ENCODE results near the gene NACAD.

NACAD gene

DNA sequence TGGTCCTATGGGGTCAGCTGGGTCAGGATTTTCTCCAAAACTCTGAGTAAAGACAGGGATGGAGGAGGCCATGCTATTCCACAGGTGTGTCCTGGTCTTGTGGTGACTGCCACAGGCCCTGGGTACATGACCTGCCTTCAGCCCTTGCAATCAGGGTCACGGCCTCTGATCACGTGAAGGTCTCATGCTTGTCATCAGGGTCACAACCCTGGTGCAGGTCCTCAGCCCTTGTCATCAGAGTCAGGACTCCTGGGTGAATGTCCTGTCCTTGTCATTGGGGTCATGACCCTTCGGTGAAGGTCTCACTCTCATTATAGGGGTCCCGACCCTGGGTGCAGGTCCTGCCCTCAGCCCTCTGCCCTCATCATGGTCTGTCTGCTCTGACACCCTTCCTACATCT is 44.6 kb upstream of the NACAD start:
- ATAC-seq (ENCODE audit: insufficient read depth, low read depth) = no peak

DNA sequence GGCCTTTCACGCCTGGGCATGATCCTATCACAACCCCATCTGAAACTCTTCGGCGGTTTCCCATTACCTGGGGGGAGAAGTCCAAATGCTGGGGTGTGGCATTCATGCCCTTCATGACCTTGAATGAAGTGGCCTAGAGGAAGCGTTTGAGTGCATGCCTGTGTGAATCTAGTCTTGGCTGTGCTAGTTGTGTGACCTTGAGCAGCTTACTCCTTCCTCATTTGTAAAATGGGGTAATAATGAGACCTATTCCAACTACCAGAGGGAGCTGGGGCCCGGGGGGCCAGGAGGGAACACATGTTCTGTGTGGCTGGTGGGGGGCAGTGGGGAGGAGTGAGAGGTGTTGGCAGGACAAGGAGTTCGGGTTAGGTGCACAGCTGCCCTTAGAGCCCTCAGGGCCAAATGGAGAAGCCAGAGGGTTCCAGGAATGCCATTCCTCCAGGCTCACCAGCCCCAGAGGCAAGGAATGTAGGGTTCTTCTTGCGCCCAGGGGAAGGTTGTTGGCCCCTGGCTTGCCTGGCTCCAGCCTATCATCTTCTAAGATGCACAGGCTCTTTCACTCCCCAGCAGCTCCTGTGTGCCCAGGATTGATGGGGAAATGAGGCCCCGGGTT is 44.0 kb upstream of the NACAD start:
- ATAC-seq (ENCODE audit: insufficient read depth, low read depth) (no peak), DNase-seq (no peak)
- no peak overlapping the region for H2AFZ ChIP-seq (ENCODE audit: low read depth, low read length)

More for the DNA sequence above, 44.6 kb upstream of the NACAD start:
- Histone ChIP-seq H3K36me3 (ENCODE audit: insufficient read depth, low read length) (no peaks in the 10 kb centered on the region), H3K27me3 (ENCODE audit: insufficient read depth, low read length, poor library complexity) (no peaks in the 10 kb centered on the region), H3K79me2 (ENCODE audit: insufficient read depth, low read length) (no peaks in the 10 kb centered on the region), H3K27ac (ENCODE audit: low read length) (no peak overlapping the region), H4K20me1 (ENCODE audit: insufficient read depth, low read length) (no peaks in the 10 kb centered on the region), H3K4me3 (ENCODE audit: low read depth in 1 of 2, low read length in 2 of 2) (no peak overlapping the region), H3K9me3 (ENCODE audit: insufficient read depth, low read length, severe bottlenecking) (no peaks in the 10 kb centered on the region), H3K9ac (ENCODE audit: low read depth, low read length) (no peak overlapping the region), H2AFZ (ENCODE audit: low read depth, low read length) (no peak overlapping the region), H3K4me1 (ENCODE audit: insufficient read depth, low read length) (peaks cover 2% of the 10 kb centered on the region; the same call in 1 of the 2 replicates), H3K4me2 (ENCODE audit: insufficient read depth, low read length) (no peak overlapping the region)
- no peak for DNase-seq
- TF ChIP-seq, protein P1, sequence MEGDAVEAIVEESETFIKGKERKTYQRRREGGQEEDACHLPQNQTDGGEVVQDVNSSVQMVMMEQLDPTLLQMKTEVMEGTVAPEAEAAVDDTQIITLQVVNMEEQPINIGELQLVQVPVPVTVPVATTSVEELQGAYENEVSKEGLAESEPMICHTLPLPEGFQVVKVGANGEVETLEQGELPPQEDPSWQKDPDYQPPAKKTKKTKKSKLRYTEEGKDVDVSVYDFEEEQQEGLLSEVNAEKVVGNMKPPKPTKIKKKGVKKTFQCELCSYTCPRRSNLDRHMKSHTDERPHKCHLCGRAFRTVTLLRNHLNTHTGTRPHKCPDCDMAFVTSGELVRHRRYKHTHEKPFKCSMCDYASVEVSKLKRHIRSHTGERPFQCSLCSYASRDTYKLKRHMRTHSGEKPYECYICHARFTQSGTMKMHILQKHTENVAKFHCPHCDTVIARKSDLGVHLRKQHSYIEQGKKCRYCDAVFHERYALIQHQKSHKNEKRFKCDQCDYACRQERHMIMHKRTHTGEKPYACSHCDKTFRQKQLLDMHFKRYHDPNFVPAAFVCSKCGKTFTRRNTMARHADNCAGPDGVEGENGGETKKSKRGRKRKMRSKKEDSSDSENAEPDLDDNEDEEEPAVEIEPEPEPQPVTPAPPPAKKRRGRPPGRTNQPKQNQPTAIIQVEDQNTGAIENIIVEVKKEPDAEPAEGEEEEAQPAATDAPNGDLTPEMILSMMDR (IDR thresholded peaks at IDR 0.05; ENCODE audit: borderline replicate concordance, extremely low read depth, low read length, poor library complexity, severe bottlenecking) = no peak
- TF ChIP-seq EZH2 (IDR thresholded peaks at IDR 0.05; ENCODE audit: borderline replicate concordance, low read depth, low read length, severe bottlenecking) = no peak

DNA sequence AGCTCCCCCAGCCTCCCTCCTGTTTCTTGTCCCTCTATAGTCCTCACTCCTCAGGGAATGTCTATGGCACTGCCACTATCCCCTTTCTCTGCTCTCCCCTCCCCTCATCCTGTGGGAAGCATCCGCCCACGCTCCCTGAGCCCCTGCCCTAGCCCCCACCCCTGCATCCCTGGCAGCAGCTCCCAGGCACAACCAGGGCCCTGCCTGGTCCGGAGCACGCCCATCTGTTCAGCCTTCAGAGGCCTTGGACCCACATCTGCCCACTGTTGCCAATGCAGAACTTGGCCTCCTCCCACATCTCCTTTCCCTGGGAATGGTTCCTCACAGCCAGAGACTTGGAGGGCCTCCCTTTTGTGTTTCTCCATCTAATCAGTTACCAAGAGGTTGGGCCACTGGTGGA is 43.1 kb upstream of the NACAD start:
- Histone ChIP-seq H3K79me2 (ENCODE audit: insufficient read depth, low read length) (no peaks in the 10 kb centered on the region), H3K9me3 (ENCODE audit: insufficient read depth, low read length, severe bottlenecking) (no peaks in the 10 kb centered on the region), H3K27ac (ENCODE audit: low read length) (no peak overlapping the region), H3K4me3 (ENCODE audit: low read depth in 1 of 2, low read length in 2 of 2) (no peak overlapping the region), H3K27me3 (ENCODE audit: insufficient read depth, low read length, poor library complexity) (peaks cover 1% of the 10 kb centered on the region), H3K36me3 (ENCODE audit: insufficient read depth, low read length) (no peaks in the 10 kb centered on the region), H3K4me2 (ENCODE audit: insufficient read depth, low read length) (no peak overlapping the region), H2AFZ (ENCODE audit: low read depth, low read length) (no peak overlapping the region), H3K4me1 (ENCODE audit: insufficient read depth, low read length) (peaks cover 2% of the 10 kb centered on the region; the same call in 1 of the 2 replicates), H3K9ac (ENCODE audit: low read depth, low read length) (no peak overlapping the region), H4K20me1 (ENCODE audit: insufficient read depth, low read length) (no peaks in the 10 kb centered on the region)
- ATAC-seq (ENCODE audit: insufficient read depth, low read depth) = no peak
- no peak for TF ChIP-seq EZH2 (IDR thresholded peaks at IDR 0.05; ENCODE audit: borderline replicate concordance, low read depth, low read length, severe bottlenecking)
- TF ChIP-seq, protein P1 (IDR thresholded peaks at IDR 0.05; ENCODE audit: borderline replicate concordance, extremely low read depth, low read length, poor library complexity, severe bottlenecking) = no peak
- DNase-seq = no peak

More for the DNA sequence above, 44.0 kb upstream of the NACAD start:
- Histone ChIP-seq H3K9me3 (ENCODE audit: insufficient read depth, low read length, severe bottlenecking) (no peaks in the 10 kb centered on the region), H4K20me1 (ENCODE audit: insufficient read depth, low read length) (no peaks in the 10 kb centered on the region), H3K27me3 (ENCODE audit: insufficient read depth, low read length, poor library complexity) (no peaks in the 10 kb centered on the region), H3K27ac (ENCODE audit: low read length) (no peak overlapping the region), H3K4me2 (ENCODE audit: insufficient read depth, low read length) (no peak overlapping the region), H3K4me3 (ENCODE audit: low read depth in 1 of 2, low read length in 2 of 2) (no peak overlapping the region), H3K9ac (ENCODE audit: low read depth, low read length) (no peak overlapping the region), H3K4me1 (ENCODE audit: insufficient read depth, low read length) (peaks cover 2% of the 10 kb centered on the region; the same call in 1 of the 2 replicates), H3K36me3 (ENCODE audit: insufficient read depth, low read length) (no peaks in the 10 kb centered on the region), H3K79me2 (ENCODE audit: insufficient read depth, low read length) (no peaks in the 10 kb centered on the region)
- no peak for TF ChIP-seq EZH2 (IDR thresholded peaks at IDR 0.05; ENCODE audit: borderline replicate concordance, low read depth, low read length, severe bottlenecking)

DNA sequence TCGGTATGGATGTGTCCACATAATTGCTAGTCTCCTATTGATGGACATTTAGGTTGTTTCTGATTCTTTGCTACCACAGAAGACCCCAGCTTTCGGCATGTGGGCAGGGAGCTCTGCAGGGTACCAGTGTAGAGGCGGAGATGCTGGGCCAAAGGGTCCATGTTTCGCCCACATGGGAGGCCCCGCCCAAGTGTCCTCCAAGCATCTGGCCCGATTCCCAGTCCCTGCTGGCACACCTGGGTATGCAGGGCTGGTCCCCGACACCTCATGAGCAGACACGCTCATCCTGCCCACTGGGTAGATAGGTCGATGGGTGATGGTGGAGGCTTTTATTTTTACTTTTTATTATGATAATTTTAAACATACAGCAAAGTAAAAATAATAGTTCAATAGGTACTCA is 42.1 kb upstream of the NACAD start:
- Histone ChIP-seq H3K36me3 (ENCODE audit: insufficient read depth, low read length) (no peaks in the 10 kb centered on the region), H3K79me2 (ENCODE audit: insufficient read depth, low read length) (no peaks in the 10 kb centered on the region)

More for the DNA sequence above, 42.1 kb upstream of the NACAD start:
- Histone ChIP-seq H4K20me1 (ENCODE audit: insufficient read depth, low read length) (no peaks in the 10 kb centered on the region), H3K9me3 (ENCODE audit: insufficient read depth, low read length, severe bottlenecking) (no peaks in the 10 kb centered on the region), H3K27ac (ENCODE audit: low read length) (no peak overlapping the region), H2AFZ (ENCODE audit: low read depth, low read length) (no peak overlapping the region), H3K4me2 (ENCODE audit: insufficient read depth, low read length) (no peak overlapping the region), H3K4me1 (ENCODE audit: insufficient read depth, low read length) (peaks cover under 1% of the 10 kb centered on the region; the same call in 1 of the 2 replicates), H3K9ac (ENCODE audit: low read depth, low read length) (no peak overlapping the region), H3K4me3 (ENCODE audit: low read depth in 1 of 2, low read length in 2 of 2) (no peak overlapping the region), H3K27me3 (ENCODE audit: insufficient read depth, low read length, poor library complexity) (peaks cover 3% of the 10 kb centered on the region)
- DNase-seq (no peak), ATAC-seq (ENCODE audit: insufficient read depth, low read depth) (no peak)
- TF ChIP-seq EZH2 (IDR thresholded peaks at IDR 0.05; ENCODE audit: borderline replicate concordance, low read depth, low read length, severe bottlenecking) = no peak
- TF ChIP-seq, protein P1 (IDR thresholded peaks at IDR 0.05; ENCODE audit: borderline replicate concordance, extremely low read depth, low read length, poor library complexity, severe bottlenecking) = no peak
